Adrenal gland (tissue), 12 donors: Measurements from ENCODE around the gene UBE2E1. TPM values are rescaled to one million over a fixed set of nuclear protein-coding genes. Genes with fewer than 3 reads are reported as not detected.
"Not testable (repeated sequence)": the region's sequence is repeated elsewhere in the genome, so short reads cannot be mapped to it uniquely, and the experiment has no call there.

Experiments used
- DNase-seq, 7 donors: peaks; one replicate each; pipeline ENCODE4 v3.0.0-alpha.2; 2019 to 2020
- H3K27ac ChIP-seq, 5 donors: fragments of 200-600 bp; sonication (generic) in 4 of 5; 1 replicate in 3 of 5; 2 replicates in 2 of 5; pipeline versions ENCODE4 v1.5.1 to v1.8.0; 2016 to 2020; ENCODE audit warnings: mild to moderate bottlenecking in 1 of 5
- H3K27me3 ChIP-seq: fragments of 200-600 bp; 2 replicates; pipeline ENCODE4 v1.8.0; 2021
- H3K36me3 ChIP-seq, 2 donors: fragments of 200-600 bp; replicated peaks in 1 of 2; 1 replicate in 1 of 2; 2 replicates in 1 of 2; pipeline versions ENCODE4 v1.5.1 to v1.8.0; 2018 to 2022
- H3K4me1 ChIP-seq, 2 donors: fragments of 200-600 bp; replicated peaks in 1 of 2; 1 replicate in 1 of 2; 2 replicates in 1 of 2; pipeline versions ENCODE4 v1.5.1 to v1.8.0; 2018 to 2021
- H3K4me3 ChIP-seq, 4 donors: fragments of 200-600 bp; sonication (generic) in 3 of 4; one replicate each; pipeline ENCODE4 v1.5.1; 2016 to 2018
- H3K9me3 ChIP-seq, 3 donors: fragments of 200-600 bp; sonication (generic) in 1 of 3; replicated peaks in 1 of 3; 1 replicate in 2 of 3; 2 replicates in 1 of 3; pipeline versions ENCODE4 v1.5.1 to v1.8.0; 2016 to 2021
- CTCF ChIP-seq, 6 experiments: fragments of 450-650 bp in 4 of 6; fragments of 200-600 bp in 2 of 6; sonication (generic) in 1 of 6; IDR thresholded peaks; 1 replicate in 5 of 6; 2 replicates in 1 of 6; pipeline versions ENCODE4 v1.5.1 to v1.8.0; 2016 to 2021; ENCODE audit warnings: antibody characterized with exemption in 6 of 6, mild to moderate bottlenecking in 2 of 6, moderate library complexity in 1 of 6
- POLR2A ChIP-seq, 2 donors: fragments of 450-650 bp; IDR thresholded peaks; one replicate each; pipeline ENCODE4 v1.6.1; 2017; ENCODE audit warnings: antibody characterized with exemption in 2 of 2, mild to moderate bottlenecking in 2 of 2, moderate library complexity in 1 of 2
- WGBS, 4 donors: extraction: QIAGEN DNeasy Blood & Tissue Kit in 2 of 4; methylation state at CpG; one replicate each; pipeline versions ENCODE4 v1.1.5 to v1.1.7; 2013 to 2017; 5-methylcytosine and 5-hydroxymethylcytosine counted together
- intact Hi-C, 2 donors: fragments of 100-400 bp; cut with DNase I; formaldehyde crosslinking; loops; one replicate each; pipeline versions ENCODE4 v1.14.1 to v1.15.0; 2022 to 2023
- polyA plus RNA-seq, 3 donors: library from polyadenylated mRNA; stranded (reverse); fragments of 200-250 nt in 2 of 3; fragments of 350-450 nt in 1 of 3; fragmentation: Illumina TruSeq in 1 of 3; extraction: RNeasy Lipid Tissue Mini Kit (QIAGEN cat#74804) in 1 of 3; gene quantifications; one replicate each; pipeline ENCODE4 v1.2.3, GENCODE V29; 2013 to 2014
- total RNA-seq, 9 donors: library from RNA; depleted of rRNA in 4 of 9; stranded (reverse); fragments of >200 nt in 4 of 9; fragments of 120-200 nt in 1 of 9; fragmentation: NEBNext Ultra II Directional in 1 of 9; extraction: Animal tissue kit (Norgen Biotek cat#: 25700) in 1 of 9; gene quantifications; one replicate each; pipeline versions ENCODE4 v1.1.0 to v1.2.4, GENCODE V29; 2013 to 2023
- donor health status: healthy with polysubstance abuse.
- donor health status: Bipolar disorder and iron deficiency.
- donor health status: DM: yes; HTN: yes; CAD: no.
- donor health status: DM: no; HTN: no; CAD: no.
- donor health status: DM: no; HTN: no; CAD: no.
- donor health status: DM: yes; HTN: yes; CAD: no.

Gene UBE2E1
- total and polyA plus RNA-seq, 12 donors = 19.4 to 80.5 (median 59.9) TPM

DNA sequence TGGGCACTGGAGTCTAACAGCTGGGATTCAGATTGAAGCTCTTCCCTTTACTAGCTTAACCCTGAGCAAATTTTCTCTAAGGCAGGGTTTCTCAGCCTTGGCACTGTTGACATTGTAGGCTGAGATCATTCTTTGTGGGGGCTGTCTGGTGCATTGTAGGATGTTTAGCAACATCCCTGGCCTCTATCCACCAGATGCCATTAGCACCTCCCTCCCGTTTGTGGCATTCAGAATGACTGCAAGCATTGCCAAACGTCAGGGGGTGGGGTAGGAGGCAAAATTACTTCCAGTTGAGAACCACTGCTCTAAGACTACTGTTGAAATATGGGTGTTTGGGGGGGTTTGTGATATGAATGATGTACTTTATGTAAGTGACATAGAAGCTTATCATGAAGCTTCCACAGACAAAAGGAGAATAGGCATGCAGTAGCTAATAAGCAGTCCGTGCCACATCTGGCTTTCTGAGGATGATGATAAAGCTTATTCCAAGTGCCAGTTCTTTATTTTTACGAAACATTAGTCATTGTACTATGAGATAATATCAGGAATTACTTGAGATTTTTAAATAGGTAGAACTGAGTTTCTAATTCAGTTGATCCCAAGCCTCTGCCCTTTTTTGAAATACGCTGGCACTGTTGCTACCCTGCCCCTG is 71.7 kb downstream of the UBE2E1 start:
- WGBS, 4 donors = 29 to 43% (median 36%) methylated on average over 5 of the region's 5 CpGs
- no peaks in the 10 kb centered on the region for H3K27me3 ChIP-seq
- no peaks in the 10 kb centered on the region for H3K36me3 ChIP-seq
- H3K9me3 ChIP-seq = no peaks in the 10 kb centered on the region
- intact Hi-C loops = no loop called here
- DNase-seq = peak in 6 of 7 donors; percentile 38 to 82 (median 72)
- no peak overlapping the region for H3K4me3 ChIP-seq
- no peak overlapping the region for H3K27ac ChIP-seq
- H3K4me1 ChIP-seq = peaks cover 14 to 25% of the 10 kb centered on the region in 2 donors
- TF ChIP-seq CTCF (IDR thresholded peaks at IDR 0.05) (no peak), POLR2A (IDR thresholded peaks at IDR 0.05) (no peak)

DNA sequence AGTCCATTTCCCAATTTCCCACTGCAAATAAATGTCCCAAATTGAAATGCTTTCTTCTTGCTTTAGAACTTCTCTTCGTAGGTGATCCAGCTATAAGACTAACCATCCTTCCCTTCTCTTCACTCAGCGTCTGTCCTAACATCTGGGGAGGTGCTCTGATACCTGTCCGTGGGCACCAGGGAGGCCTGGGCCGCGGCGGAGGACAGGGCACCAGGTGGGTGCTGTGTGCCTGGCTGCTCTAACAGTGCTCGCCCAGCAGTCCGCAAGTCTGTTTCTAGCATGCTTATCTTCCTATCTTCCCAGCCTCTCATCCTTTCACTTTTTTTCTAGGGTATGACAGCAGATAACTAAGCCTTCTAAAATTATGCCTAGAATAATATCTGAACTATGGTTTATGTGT is 73.7 kb downstream of the UBE2E1 start:
- H3K27me3 ChIP-seq = no peaks in the 10 kb centered on the region
- no peaks in the 10 kb centered on the region for H3K9me3 ChIP-seq
- intact Hi-C loops = no loop called here
- H3K4me3 ChIP-seq = no peak overlapping the region
- no peaks in the 10 kb centered on the region for H3K36me3 ChIP-seq
- no peak for DNase-seq
- H3K4me1 ChIP-seq = peaks cover 5 to 14% of the 10 kb centered on the region in 2 donors
- TF ChIP-seq POLR2A (IDR thresholded peaks at IDR 0.05) (no peak), CTCF (IDR thresholded peaks at IDR 0.05) (no peak)
- 93 to 99% (median 94%) methylated on average over 8 of the region's 8 CpGs for WGBS, 4 donors
- no peak overlapping the region for H3K27ac ChIP-seq

- H3K27ac ChIP-seq = no peak overlapping the region
- no peaks in the 10 kb centered on the region for H3K36me3 ChIP-seq
- no peaks in the 10 kb centered on the region for H3K27me3 ChIP-seq
- H3K9me3 ChIP-seq = no peaks in the 10 kb centered on the region
- DNase-seq = no peak
- no peak for TF ChIP-seq POLR2A (IDR thresholded peaks at IDR 0.05)
- no peak for TF ChIP-seq CTCF (IDR thresholded peaks at IDR 0.05)
- WGBS, 4 donors = 53 to 64% (median 58%) methylated on average over 4 of the region's 4 CpGs
- no peak overlapping the region for H3K4me3 ChIP-seq
- peaks cover 0 to 9% of the 10 kb centered on the region in 2 donors for H3K4me1 ChIP-seq
- intact Hi-C loops = no loop called here
These were observed 75.1 kb downstream of the UBE2E1 start for GRCh38 chr3:23880703-23881339.

DNA sequence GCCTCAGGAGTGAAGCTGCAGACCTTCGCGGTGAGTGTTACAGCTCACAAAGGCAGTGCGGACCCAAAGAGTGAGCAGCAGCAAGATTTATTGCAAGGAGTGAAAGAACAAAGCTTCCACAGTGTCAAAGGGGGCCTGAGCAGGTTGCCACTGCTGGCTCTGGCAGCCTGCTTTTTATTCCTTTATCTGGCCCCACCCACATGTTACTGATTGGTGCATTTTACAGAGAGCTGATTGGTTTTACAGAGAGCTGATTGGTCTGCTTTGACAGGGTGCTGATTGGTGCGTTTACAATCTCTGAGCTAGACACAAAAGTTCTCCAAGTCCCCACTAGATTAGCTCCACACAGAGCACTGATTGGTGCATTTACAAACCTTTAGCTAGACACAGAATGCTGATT is 76.2 kb downstream of the UBE2E1 start:
- WGBS, 4 donors = 75 to 94% (median 81%) methylated on average over 4 of the region's 4 CpGs
- H3K27me3 ChIP-seq, H3K4me3 ChIP-seq, H3K27ac ChIP-seq, DNase-seq, H3K9me3 ChIP-seq, H3K4me1 ChIP-seq, H3K36me3 ChIP-seq, intact Hi-C loops: not testable (repeated sequence)

DNA sequence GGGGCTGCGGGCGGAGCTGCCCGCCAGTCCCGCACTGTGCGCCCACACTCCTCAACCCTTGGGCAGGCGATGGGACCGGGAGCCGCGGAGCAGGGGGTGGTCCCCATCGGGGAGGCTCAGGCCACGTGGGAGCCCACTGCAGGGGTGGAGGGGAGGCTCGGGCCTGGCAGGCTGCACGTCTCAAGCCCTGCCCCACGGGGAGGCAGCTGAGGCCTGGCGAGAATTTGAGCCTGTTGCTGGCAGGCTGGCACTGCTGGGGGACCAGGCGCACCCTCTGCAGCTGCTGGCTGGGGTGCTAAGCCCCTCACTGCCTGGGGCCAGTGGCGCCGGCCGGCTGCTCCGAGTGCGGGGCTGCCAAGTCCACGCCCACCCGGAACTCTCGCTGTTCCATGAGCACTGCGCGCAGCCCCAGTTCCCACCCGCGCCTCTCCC is 76.7 kb downstream of the UBE2E1 start:
- H3K9me3 ChIP-seq = no peaks in the 10 kb centered on the region
- H3K36me3 ChIP-seq = no peaks in the 10 kb centered on the region
- H3K27me3 ChIP-seq = no peaks in the 10 kb centered on the region
- H3K4me3 ChIP-seq = no peak overlapping the region
- DNase-seq = no peak
- H3K27ac ChIP-seq = no peak overlapping the region
- WGBS, 4 donors = 98% methylated on average over 7 to 28 of the region's 28 CpGs
- TF ChIP-seq CTCF (IDR thresholded peaks at IDR 0.05) = no peak
- no peak for TF ChIP-seq POLR2A (IDR thresholded peaks at IDR 0.05)
- H3K4me1 ChIP-seq = peaks cover 0 to 1% of the 10 kb centered on the region in 2 donors
- intact Hi-C loops = no loop called here
